Endothelial cell of umbilical vein (primary cell): Measurements from ENCODE around the gene CHMP5. TPM values are rescaled to one million over a fixed set of nuclear protein-coding genes. Genes with fewer than 3 reads are reported as not detected.

Experiments
- BruUV-seq: library from RNA; stranded (reverse); fragments of 400-500 nt; replicated peaks from 2 replicates; lab custom pipeline; 2021; lab: Mats Ljungman, UMichigan
- CTCF ChIA-PET: fragments of 300-600, 350-600 bp; sonication (Branson Sonifier 250); formaldehyde crosslinking; loops from one replicate; lab custom pipeline; 2021; ENCODE audit warnings: antibody characterized with exemption, inconsistent platforms; lab: Charles Lee
- POLR2A ChIA-PET: fragments of 300-600, 350-600 bp; sonication (Branson Sonifier 250); formaldehyde crosslinking; loops from one replicate; lab custom pipeline; 2021; ENCODE audit warnings: antibody characterized with exemption, inconsistent platforms; lab: Charles Lee
- DNase-seq: peaks from one replicate; pipeline ENCODE4 v3.0.0-alpha.2; 2011; ENCODE audit warnings: low read depth, low spot score
- FAIRE-seq: peaks from 2 replicates; lab custom pipeline; 2011; peaks lifted over from hg19 to GRCh38; lab: Jason Lieb, UNC
- H2AFZ ChIP-seq: 2 replicates; pipeline ENCODE4 v1.6.0; 2012; ENCODE audit warnings: low read depth, low read length, control low read depth, inconsistent platforms
- H3K27ac ChIP-seq: 2 replicates; pipeline ENCODE4 v1.5.1; 2011; ENCODE audit warnings: low read depth, mild to moderate bottlenecking, control low read depth, low read length, moderate library complexity; ENCODE audit not compliant: insufficient read depth
- H3K27me3 ChIP-seq, 2 experiments: 2 replicates each; pipeline versions ENCODE4 v1.6.0 to v1.6.1; 2011; ENCODE audit warnings: low read length in 2 of 2, mixed read lengths in 1 of 2; ENCODE audit not compliant: control insufficient read depth in 2 of 2, insufficient read depth in 2 of 2
- H3K36me3 ChIP-seq, 2 experiments: 2 replicates in 1 of 2; 3 replicates in 1 of 2; pipeline ENCODE4 v1.5.1; 2011; ENCODE audit warnings: low read length in 2 of 2, mild to moderate bottlenecking in 1 of 2, moderate library complexity in 1 of 2; ENCODE audit not compliant: control insufficient read depth in 2 of 2, insufficient read depth in 2 of 2; ENCODE audit errors: extremely low read depth in 1 of 2
- H3K4me1 ChIP-seq: 3 replicates; pipeline ENCODE4 v1.5.1; 2011; ENCODE audit warnings: mild to moderate bottlenecking, low read length; ENCODE audit not compliant: control insufficient read depth, insufficient read depth; ENCODE audit errors: extremely low read depth
- H3K4me2 ChIP-seq: 2 replicates; pipeline ENCODE4 v1.6.1; 2011; ENCODE audit warnings: low read length, control low read depth, mixed read lengths; ENCODE audit not compliant: insufficient read depth
- H3K4me3 ChIP-seq, 3 experiments: fragments of 200-600 bp in 1 of 3; sonication (generic), shearing (Covaris generic) in 1 of 3; replicated peaks in 1 of 3; 2 replicates each; pipeline ENCODE4 v1.5.1; 2011 to 2016; ENCODE audit warnings: control low read depth in 3 of 3, low read length in 3 of 3, mild to moderate bottlenecking in 2 of 3, inconsistent platforms in 1 of 3, low read depth in 1 of 3, moderate library complexity in 1 of 3; ENCODE audit not compliant: insufficient read depth in 1 of 3
- H3K79me2 ChIP-seq: 2 replicates; pipeline ENCODE4 v1.6.0; 2012; ENCODE audit warnings: low read length, inconsistent platforms; ENCODE audit not compliant: control insufficient read depth, insufficient read depth
- H3K9ac ChIP-seq: replicated peaks from 2 replicates; pipeline ENCODE3; 2011; ENCODE audit warnings: low read length, control low read depth; ENCODE audit not compliant: insufficient read depth; ENCODE audit errors: extremely low read depth
- H3K9me1 ChIP-seq: replicated peaks from 3 replicates; pipeline ENCODE4 v1.6.0; 2011; ENCODE audit warnings: mild to moderate bottlenecking, low read length; ENCODE audit not compliant: control insufficient read depth, insufficient read depth; ENCODE audit errors: extremely low read depth
- H3K9me3 ChIP-seq: replicated peaks from 2 replicates; pipeline ENCODE4 v1.5.1; 2012; ENCODE audit warnings: low read length, inconsistent platforms; ENCODE audit not compliant: control insufficient read depth, insufficient read depth
- H4K20me1 ChIP-seq: replicated peaks from 2 replicates; pipeline ENCODE3; 2011; ENCODE audit warnings: mild to moderate bottlenecking, low read length; ENCODE audit not compliant: control insufficient read depth, insufficient read depth; ENCODE audit errors: extremely low read depth
- CTCF ChIP-seq, 2 donors: IDR thresholded peaks; 1 replicate in 1 of 2; 2 replicates in 1 of 2; pipeline ENCODE4 v1.5.1; 2011; ENCODE audit warnings: low read length in 2 of 2, mild to moderate bottlenecking in 2 of 2, moderate library complexity in 2 of 2, control low read depth in 1 of 2, inconsistent platforms in 1 of 2, low read depth in 1 of 2; ENCODE audit not compliant: insufficient read depth in 1 of 2; ENCODE audit errors: extremely low read depth in 1 of 2
- EZH2 ChIP-seq: IDR thresholded peaks from 2 replicates; pipeline ENCODE4 v1.6.1; 2012; ENCODE audit warnings: borderline replicate concordance, low read depth, mild to moderate bottlenecking, moderate library complexity, low read length, inconsistent platforms; ENCODE audit not compliant: severe bottlenecking
- FOS ChIP-seq: IDR thresholded peaks from 2 replicates; pipeline ENCODE4 v1.6.1; 2011; ENCODE audit warnings: mild to moderate bottlenecking, low read length, moderate library complexity, borderline replicate concordance; ENCODE audit not compliant: insufficient read depth
- GATA2 ChIP-seq: IDR thresholded peaks from 2 replicates; pipeline ENCODE4 v1.7.0; 2011; ENCODE audit warnings: low read depth, mild to moderate bottlenecking, moderate library complexity, mixed read lengths, low read length; ENCODE audit not compliant: insufficient read length, insufficient read depth
- JUN ChIP-seq: IDR thresholded peaks from 2 replicates; pipeline ENCODE4 v1.6.1; 2011; ENCODE audit warnings: borderline replicate concordance, low read depth; ENCODE audit not compliant: insufficient read length, insufficient read depth
- MAX ChIP-seq: IDR thresholded peaks from 2 replicates; pipeline ENCODE4 v1.6.1; 2011; ENCODE audit not compliant: insufficient read depth, insufficient read length
- MYC ChIP-seq: IDR thresholded peaks from one replicate; pipeline ENCODE4 v1.6.1; 2011; ENCODE audit warnings: mild to moderate bottlenecking, low read depth, low read length
- POLR2A ChIP-seq: IDR thresholded peaks from 2 replicates; pipeline ENCODE4 v1.6.1; 2012; ENCODE audit warnings: low read depth, mild to moderate bottlenecking, control low read depth, low read length
- POLR2AphosphoS5 ChIP-seq: IDR thresholded peaks from 2 replicates; pipeline ENCODE4 v1.6.1; 2012; ENCODE audit warnings: low read depth, mild to moderate bottlenecking, control low read depth, low read length, moderate library complexity; ENCODE audit not compliant: insufficient read depth
- dilution Hi-C: fragments of 300-500 bp; cut with MboI; formaldehyde crosslinking; loops from one replicate; pipeline ENCODE4 v1.15.0; 2019; ENCODE audit warnings: low sequenced_read_pairs; ENCODE audit not compliant: extremely low pct_ligation_motif_present
- intact Hi-C: fragments of 100-400 bp; cut with micrococcal nuclease; formaldehyde crosslinking; loops from one replicate; pipeline ENCODE4 v1.10.0; 2022
- polyA plus RNA-seq, 4 experiments: library from polyadenylated mRNA; depleted of rRNA in 3 of 4; stranded (reverse) in 3 of 4; unstranded in 1 of 4; fragments of >200 nt; gene quantifications; 2 replicates each; pipeline versions ENCODE4 v1.2.1 to v1.2.3, GENCODE V29; 2011 to 2012; ENCODE audit warnings: missing spikeins in 1 of 4
- total RNA-seq: library from RNA; stranded (reverse); gene quantifications from 2 replicates; pipeline ENCODE4 v1.2.3, GENCODE V29; 2021

CHMP5 gene
- total and polyA plus RNA-seq, 2 donors (not counting 3 experiments of a cell fraction or from before 2014, with no cell fraction given): 33.2 to 55.8 TPM

GRCh38 chr9:33221568-33221884 is 43.3 kb upstream of the CHMP5 start:
- no TSS peak for BruUV-seq
- dilution Hi-C loops: no loop called here
- no peaks in the 10 kb centered on the region for H3K36me3 ChIP-seq
- no peaks in the 10 kb centered on the region for H3K9me1 ChIP-seq
- peaks cover 5 to 7% of the 10 kb centered on the region in 2 experiments for H3K27me3 ChIP-seq
- FAIRE-seq (no peak), DNase-seq (no peak)
- peaks cover 9% of the 10 kb centered on the region for H3K4me1 ChIP-seq
- TF ChIP-seq EZH2 (no peak), MAX (no peak), POLR2AphosphoS5 (no peak), GATA2 (no peak), MYC (no peak), CTCF (IDR thresholded peaks at IDR 0.05; ENCODE audit: extremely low read depth in 1 of 2, insufficient read depth in 1 of 2, low read depth in 1 of 2, low read length in 2 of 2) (no peak), JUN (no peak), FOS (no peak), POLR2A (no peak)
- no peak overlapping the region for H3K4me3 ChIP-seq
- H3K79me2 ChIP-seq: no peaks in the 10 kb centered on the region
- H3K27ac ChIP-seq: no peak overlapping the region
- intact Hi-C loops: no loop called here
- POLR2A ChIA-PET: no interaction called here
- H4K20me1 ChIP-seq: no peaks in the 10 kb centered on the region
- no peaks in the 10 kb centered on the region for H3K9me3 ChIP-seq
- CTCF ChIA-PET: no interaction called here
- no peak overlapping the region for H3K9ac ChIP-seq
- no peak overlapping the region for H3K4me2 ChIP-seq
- H2AFZ ChIP-seq: no peak overlapping the region
